PC-3 (cell line): Measurements from ENCODE around the gene SPAG6. TPM values are rescaled to one million over a fixed set of nuclear protein-coding genes. Genes with fewer than 3 reads are reported as not detected.

ENCODE experiments used
- ATAC-seq: fragments of 200-7000 bp; cut with Tn5 transposase; 2 replicates; pipeline ENCODE4 v1.9.1; 2020; ENCODE audit warnings: mild to moderate bottlenecking, moderate library complexity
- BruUV-seq: library from RNA; stranded (reverse); fragments of 400-500 nt; replicated peaks from 2 replicates; lab custom pipeline; 2021; lab: Mats Ljungman, UMichigan
- CTCF ChIA-PET: fragments of 300-600 bp; sonication (Branson Sonifier 250); formaldehyde crosslinking; loops from one replicate; lab custom pipeline; 2022; ENCODE audit warnings: antibody characterized with exemption; lab: Charles Lee
- POLR2A ChIA-PET: fragments of 300-600 bp; sonication (Branson Sonifier 250); formaldehyde crosslinking; loops from one replicate; lab custom pipeline; 2022; ENCODE audit warnings: antibody characterized with exemption; ENCODE audit not compliant: unreplicated experiment; lab: Charles Lee
- DNase-seq: peaks from one replicate; pipeline ENCODE4 v3.0.0-alpha.2; 2015
- H2AFZ ChIP-seq: fragments of 300-600 bp; sonication (generic); 2 replicates; pipeline ENCODE4 v1.6.0; 2016; ENCODE audit warnings: antibody characterized with exemption, low read length
- H3F3A ChIP-seq: fragments of 300-600 bp; sonication (generic); one replicate; pipeline ENCODE4 v1.6.0; 2017; ENCODE audit warnings: antibody characterized with exemption, low read length, control low read depth, mild to moderate bottlenecking; ENCODE audit not compliant: unreplicated experiment
- H3K27ac ChIP-seq: fragments of 300-600 bp; sonication (generic); 2 replicates; pipeline ENCODE4 v1.5.1; 2016; ENCODE audit warnings: mild to moderate bottlenecking, low read length
- H3K27me3 ChIP-seq: fragments of 300-600 bp; sonication (generic); 2 replicates; pipeline ENCODE4 v1.6.1; 2016; ENCODE audit warnings: low read length, mixed read lengths
- H3K36me3 ChIP-seq: fragments of 300-600 bp; sonication (generic); 2 replicates; pipeline ENCODE4 v1.6.1; 2016; ENCODE audit warnings: low read depth, mixed run types, low read length, mixed read lengths
- H3K4me1 ChIP-seq: fragments of 300-600 bp; sonication (generic); 2 replicates; pipeline ENCODE4 v1.5.1; 2016; ENCODE audit warnings: low read length; ENCODE audit not compliant: insufficient read depth
- H3K4me2 ChIP-seq: fragments of 300-600 bp; sonication (generic); 2 replicates; pipeline ENCODE4 v1.6.0; 2016; ENCODE audit warnings: low read length
- H3K4me3 ChIP-seq: fragments of 300-600 bp; sonication (generic); 2 replicates; pipeline ENCODE4 v1.5.1; 2016; ENCODE audit warnings: mild to moderate bottlenecking, low read length, mixed read lengths
- H3K79me2 ChIP-seq: fragments of 300-600 bp; sonication (generic); 2 replicates; pipeline ENCODE4 v1.6.1; 2017; ENCODE audit warnings: low read length, mixed read lengths
- H3K9ac ChIP-seq: fragments of 300-600 bp; sonication (generic); 2 replicates; pipeline ENCODE4 v1.6.0; 2016; ENCODE audit warnings: mild to moderate bottlenecking, low read length
- H3K9me2 ChIP-seq: fragments of 300-600 bp; sonication (generic); replicated peaks from 2 replicates; pipeline ENCODE4 v1.6.1; 2016; ENCODE audit warnings: mixed run types, low read length, mixed read lengths
- H3K9me3 ChIP-seq: fragments of 300-600 bp; sonication (generic); 2 replicates; pipeline ENCODE4 v1.6.1; 2016; ENCODE audit warnings: low read length, mixed read lengths
- H4K20me1 ChIP-seq: fragments of 300-600 bp; sonication (generic); 2 replicates; pipeline ENCODE4 v1.6.1; 2016; ENCODE audit warnings: low read length, mixed read lengths
- EZH2 ChIP-seq: fragments of 300-600 bp; sonication (generic); IDR thresholded peaks from one replicate; pipeline ENCODE4 v1.6.1; 2017; ENCODE audit warnings: antibody characterized with exemption, mild to moderate bottlenecking, low read length; ENCODE audit not compliant: unreplicated experiment
- EZH2phosphoT487 ChIP-seq: fragments of 300-600 bp; sonication (generic); IDR thresholded peaks from 2 replicates; pipeline ENCODE4 v1.6.1; 2018; ENCODE audit warnings: mild to moderate bottlenecking, antibody characterized with exemption, low read length, borderline replicate concordance
- intact Hi-C: fragments of 100-400 bp; cut with micrococcal nuclease; formaldehyde crosslinking; loops from 2 replicates; pipeline ENCODE4 v1.9.0; 2023
- total RNA-seq: library from RNA; depleted of rRNA; stranded (reverse); fragments of >200 nt; gene quantifications from 2 replicates; pipeline ENCODE4 v1.2.3, GENCODE V29; 2014
- TF ChIP-seq, protein P1 (sequence below): fragments of 300-600 bp; sonication (generic); conservative IDR thresholded peaks from 2 replicates; pipeline ENCODE4 v1.5.1; 2017; ENCODE audit warnings: antibody characterized with exemption, low read depth, mild to moderate bottlenecking, low read length

The SPAG6 gene
- total RNA-seq, 1 experiment from 2014 or later, result 0.04 TPM

DNA sequence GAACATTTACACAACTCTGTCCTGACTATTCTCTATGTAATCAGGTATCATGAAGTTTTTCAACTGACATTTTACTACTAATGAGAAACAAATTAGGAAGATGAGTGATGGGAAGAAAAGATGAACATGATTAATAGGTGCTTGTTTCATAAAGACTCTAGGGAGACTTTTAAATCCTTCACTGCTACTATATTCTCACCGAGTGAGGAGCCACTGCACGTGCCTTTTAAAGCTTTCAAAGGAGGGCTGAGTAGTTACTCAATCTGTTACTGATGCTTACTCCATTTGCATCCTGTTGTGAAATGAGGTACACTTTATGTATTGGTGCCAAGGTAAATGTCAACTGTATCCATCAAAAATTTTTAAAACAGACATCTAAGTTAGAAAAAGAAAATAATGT is 30.4 kb upstream of the SPAG6 start:
- Histone ChIP-seq H3K27me3 (no peaks in the 10 kb centered on the region), H3K9ac (peak overlapping the region; percentile 100), H3K4me2 (peak overlapping the region; percentile 85), H3K79me2 (peaks cover 91% of the 10 kb centered on the region), H2AFZ (no peak overlapping the region), H4K20me1 (no peaks in the 10 kb centered on the region), H3K4me1 (peaks cover 53% of the 10 kb centered on the region), H3K9me2 (no peaks in the 10 kb centered on the region), H3K36me3 (no peaks in the 10 kb centered on the region; the same call in 1 of the 2 replicates), H3K27ac (peak overlapping the region; percentile 99), H3K9me3 (no peaks in the 10 kb centered on the region), H3K4me3 (peak overlapping the region; percentile 92), H3F3A (no peaks in the 10 kb centered on the region)
- ATAC-seq (no peak), DNase-seq (peak; percentile 54)
- CTCF ChIA-PET, result no interaction called here
- TF ChIP-seq, protein P1, sequence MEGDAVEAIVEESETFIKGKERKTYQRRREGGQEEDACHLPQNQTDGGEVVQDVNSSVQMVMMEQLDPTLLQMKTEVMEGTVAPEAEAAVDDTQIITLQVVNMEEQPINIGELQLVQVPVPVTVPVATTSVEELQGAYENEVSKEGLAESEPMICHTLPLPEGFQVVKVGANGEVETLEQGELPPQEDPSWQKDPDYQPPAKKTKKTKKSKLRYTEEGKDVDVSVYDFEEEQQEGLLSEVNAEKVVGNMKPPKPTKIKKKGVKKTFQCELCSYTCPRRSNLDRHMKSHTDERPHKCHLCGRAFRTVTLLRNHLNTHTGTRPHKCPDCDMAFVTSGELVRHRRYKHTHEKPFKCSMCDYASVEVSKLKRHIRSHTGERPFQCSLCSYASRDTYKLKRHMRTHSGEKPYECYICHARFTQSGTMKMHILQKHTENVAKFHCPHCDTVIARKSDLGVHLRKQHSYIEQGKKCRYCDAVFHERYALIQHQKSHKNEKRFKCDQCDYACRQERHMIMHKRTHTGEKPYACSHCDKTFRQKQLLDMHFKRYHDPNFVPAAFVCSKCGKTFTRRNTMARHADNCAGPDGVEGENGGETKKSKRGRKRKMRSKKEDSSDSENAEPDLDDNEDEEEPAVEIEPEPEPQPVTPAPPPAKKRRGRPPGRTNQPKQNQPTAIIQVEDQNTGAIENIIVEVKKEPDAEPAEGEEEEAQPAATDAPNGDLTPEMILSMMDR, result no peak
- no peak for TF ChIP-seq EZH2phosphoT487
- no peak for TF ChIP-seq EZH2
- POLR2A ChIA-PET, result interaction anchor here (1.4 kb wide), 1 partner anchor 86 kb away, joined by 3 read pairs; no protein-coding TSS in a partner anchor
- intact Hi-C loops, result loop anchor here (5.0 kb wide), 2 partner anchors 112 to 313 kb away; partner anchors contain the start of gene DNAJC1
- no TSS peak for BruUV-seq

DNA sequence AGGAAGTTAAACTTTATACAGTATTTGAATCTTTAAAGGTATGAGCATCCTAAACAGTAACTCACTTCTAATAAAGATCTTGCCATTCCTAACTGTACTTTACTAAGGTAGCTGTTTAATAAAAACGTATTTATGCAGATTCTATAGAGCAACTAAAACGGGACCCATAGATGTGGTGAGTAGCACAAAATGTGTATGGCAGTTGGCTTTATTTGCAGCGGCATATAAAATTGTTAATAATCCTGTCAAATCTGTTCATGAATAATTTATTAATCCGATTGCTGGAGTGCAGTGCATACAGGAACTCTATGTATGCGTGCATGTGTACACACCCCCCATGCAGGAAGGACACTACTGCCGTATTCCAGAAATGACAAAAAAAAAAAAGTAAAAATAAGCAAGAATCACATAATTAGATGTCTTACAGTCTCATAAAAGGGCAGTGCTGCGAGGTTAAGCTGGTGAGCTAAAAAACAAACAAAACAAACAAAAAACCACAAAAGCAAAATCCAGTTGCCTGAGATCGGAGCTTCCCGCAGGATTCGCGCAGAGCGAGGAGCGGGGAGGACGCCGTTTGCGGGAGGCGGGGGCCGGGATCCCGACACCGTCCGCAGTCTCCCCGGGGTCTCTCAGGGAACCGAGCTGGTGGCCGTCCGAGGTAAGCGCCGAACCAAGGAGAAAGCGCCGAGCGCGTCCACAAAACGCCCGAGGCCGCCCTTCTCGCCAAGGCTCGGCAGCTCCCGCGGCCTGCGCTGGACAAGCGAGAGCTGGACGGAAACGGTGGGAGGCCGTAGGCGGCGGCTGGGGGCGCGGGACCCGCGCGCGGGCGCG is 29.6 kb upstream of the SPAG6 start:
- peak overlapping the region; percentile 92 for H3K4me3 ChIP-seq
- intact Hi-C loops, result loop anchor here (1.0 to 5.0 kb wide), 3 partner anchors 86 to 313 kb away; partner anchors contain the start of gene DNAJC1
- ChIA-PET POLR2A (interaction anchor here (0.6 to 1.4 kb wide), 6 partner anchors 8 to 508 kb away, joined by 3 to 16 read pairs (median 3); no protein-coding TSS in a partner anchor), CTCF (no interaction called here)
- H3K4me1 ChIP-seq, result peaks cover 46% of the 10 kb centered on the region
- no peaks in the 10 kb centered on the region for H3K9me2 ChIP-seq
- TF ChIP-seq, protein P1, result no peak
- TF ChIP-seq EZH2, result no peak
- no peak for TF ChIP-seq EZH2phosphoT487
- no peaks in the 10 kb centered on the region for H3K27me3 ChIP-seq
- H3F3A ChIP-seq, result no peaks in the 10 kb centered on the region
- no peaks in the 10 kb centered on the region for H3K9me3 ChIP-seq
- H3K79me2 ChIP-seq, result peaks cover 90% of the 10 kb centered on the region
- H4K20me1 ChIP-seq, result no peaks in the 10 kb centered on the region
- H3K27ac ChIP-seq, result peak overlapping the region; percentile 99
- H3K36me3 ChIP-seq, result no peaks in the 10 kb centered on the region; the same call in 1 of the 2 replicates
- no peak overlapping the region for H2AFZ ChIP-seq
- DNase-seq (peak; percentile 19), ATAC-seq (no peak; the same call in none of the 2 replicates)
- H3K9ac ChIP-seq, result peak overlapping the region; percentile 100
- TSS peak; percentile 40 for BruUV-seq
- peak overlapping the region; percentile 85 for H3K4me2 ChIP-seq
